GM19238 (cell line): ENCODE data around the gene DPP7.

Experiments
- DNase-seq: peaks from one replicate; pipeline ENCODE4 v3.0.0; 2011; ENCODE audit warnings: low spot score; ENCODE audit not compliant: insufficient read length

The DPP7 gene

DNA sequence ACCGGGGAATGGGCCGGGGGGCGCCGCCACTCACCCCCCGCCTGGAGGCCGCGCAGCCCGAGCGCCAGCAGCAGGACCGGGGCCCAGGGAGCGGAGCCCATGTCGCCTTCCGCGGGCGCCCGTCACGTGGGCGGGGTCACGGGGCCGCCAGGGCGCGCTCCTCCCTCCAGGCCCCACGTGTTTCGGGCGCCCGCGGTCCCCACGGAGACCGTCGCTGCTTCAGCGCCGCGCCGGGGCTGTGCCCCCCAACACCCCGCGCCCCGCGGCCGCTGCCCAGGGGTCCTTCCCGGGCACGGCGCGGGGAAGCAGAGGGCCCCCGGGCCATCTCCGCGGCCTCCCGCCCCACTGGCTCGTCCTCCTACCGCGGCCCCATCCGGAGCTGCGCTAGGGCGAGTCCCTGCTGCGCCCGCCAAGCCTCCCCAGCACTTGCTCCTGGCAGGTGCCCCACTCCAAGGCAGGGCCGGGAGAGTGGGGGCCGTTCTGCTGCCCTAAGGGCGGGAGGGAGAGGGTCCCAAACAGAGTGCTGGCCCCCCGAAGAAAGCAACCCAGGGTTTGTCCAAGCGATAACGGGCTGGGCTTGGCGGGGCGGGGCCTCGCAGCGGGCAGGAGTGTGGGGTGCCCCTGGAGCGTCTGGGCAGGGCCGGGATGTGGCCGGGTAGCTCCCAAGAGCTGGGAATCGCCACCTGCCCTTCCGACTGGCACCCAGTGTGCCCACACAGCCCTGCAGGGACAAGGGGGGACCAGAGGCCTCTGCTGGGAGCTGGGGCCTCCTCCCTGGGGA, at the start of gene DPP7:
TSS of gene DPP7 (minus strand) at position 121 of the 781 bp plus-strand sequence. CDS start at position 101, 20 bp downstream.
- peak; percentile 90 for DNase-seq

DNA sequence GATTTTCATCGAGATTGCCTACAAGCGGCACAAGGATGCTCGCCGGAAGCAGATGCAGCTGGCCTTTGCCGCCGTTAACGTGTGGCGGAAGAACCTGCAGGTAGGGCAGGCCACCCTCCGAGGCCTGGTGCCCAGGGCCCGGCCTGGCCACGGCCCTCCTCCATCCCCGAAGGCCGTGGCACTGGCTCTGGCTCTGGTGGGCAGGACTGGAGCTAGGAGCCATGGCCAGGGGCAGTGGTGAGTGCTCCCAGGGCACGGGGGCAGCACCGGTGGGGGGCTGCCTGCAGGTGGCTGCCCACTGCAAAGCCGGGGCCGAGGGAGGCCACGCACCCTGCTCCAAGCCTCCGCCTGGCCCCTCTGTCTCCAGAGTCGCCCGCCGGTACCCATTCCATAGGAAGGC, 49.3 kb upstream of the DPP7 start:
- DNase-seq: no peak

DNA sequence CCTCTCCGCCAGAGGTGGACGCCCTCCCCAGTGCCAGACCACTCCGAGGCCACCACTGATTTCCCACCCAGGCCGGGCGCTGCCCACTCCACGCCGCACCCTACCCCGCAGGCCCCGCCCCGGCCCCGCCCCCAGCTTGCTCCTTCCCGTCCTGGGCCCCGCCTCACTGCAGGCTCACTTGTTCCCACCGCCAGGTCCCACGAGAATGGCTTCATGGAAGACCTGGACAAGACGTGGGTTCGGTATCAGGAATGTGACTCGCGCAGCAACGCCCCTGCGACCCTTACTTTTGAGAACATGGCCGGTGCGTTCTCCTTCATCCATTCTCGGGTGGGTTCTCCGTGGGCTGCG, 48.8 kb upstream of the DPP7 start:
- no peak for DNase-seq

DNA sequence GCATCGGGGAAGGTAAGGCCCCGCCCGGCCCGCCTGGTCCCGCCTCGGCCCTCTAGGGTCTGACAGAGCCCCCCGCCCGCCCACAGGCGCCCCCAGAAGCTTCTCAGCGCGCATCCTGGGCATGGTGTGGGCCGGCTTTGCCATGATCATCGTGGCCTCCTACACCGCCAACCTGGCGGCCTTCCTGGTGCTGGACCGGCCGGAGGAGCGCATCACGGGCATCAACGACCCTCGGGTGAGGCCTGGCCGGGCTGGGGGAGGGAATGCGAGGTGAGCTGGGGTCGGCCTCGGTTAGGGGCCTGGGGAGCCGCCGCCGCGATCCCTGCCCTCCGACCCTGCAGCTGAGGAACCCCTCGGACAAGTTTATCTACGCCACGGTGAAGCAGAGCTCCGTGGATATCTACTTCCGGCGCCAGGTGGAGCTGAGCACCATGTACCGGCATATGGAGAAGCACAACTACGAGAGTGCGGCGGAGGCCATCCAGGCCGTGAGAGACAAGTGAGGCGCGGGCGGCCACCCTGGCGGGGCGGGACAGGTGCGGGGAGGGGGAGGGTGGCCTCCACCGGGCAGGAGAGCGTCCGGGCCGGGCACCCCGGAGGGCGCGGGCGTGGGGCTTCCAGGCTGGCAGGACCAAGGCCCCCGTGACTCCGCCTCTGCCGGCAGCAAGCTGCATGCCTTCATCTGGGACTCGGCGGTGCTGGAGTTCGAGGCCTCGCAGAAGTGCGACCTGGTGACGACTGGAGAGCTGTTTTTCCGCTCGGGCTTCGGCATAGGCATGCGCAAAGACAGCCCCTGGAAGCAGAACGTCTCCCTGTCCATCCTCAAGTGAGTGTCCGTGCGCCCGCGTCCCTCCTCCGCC, 48.2 kb upstream of the DPP7 start:
- no peak for DNase-seq

DNA sequence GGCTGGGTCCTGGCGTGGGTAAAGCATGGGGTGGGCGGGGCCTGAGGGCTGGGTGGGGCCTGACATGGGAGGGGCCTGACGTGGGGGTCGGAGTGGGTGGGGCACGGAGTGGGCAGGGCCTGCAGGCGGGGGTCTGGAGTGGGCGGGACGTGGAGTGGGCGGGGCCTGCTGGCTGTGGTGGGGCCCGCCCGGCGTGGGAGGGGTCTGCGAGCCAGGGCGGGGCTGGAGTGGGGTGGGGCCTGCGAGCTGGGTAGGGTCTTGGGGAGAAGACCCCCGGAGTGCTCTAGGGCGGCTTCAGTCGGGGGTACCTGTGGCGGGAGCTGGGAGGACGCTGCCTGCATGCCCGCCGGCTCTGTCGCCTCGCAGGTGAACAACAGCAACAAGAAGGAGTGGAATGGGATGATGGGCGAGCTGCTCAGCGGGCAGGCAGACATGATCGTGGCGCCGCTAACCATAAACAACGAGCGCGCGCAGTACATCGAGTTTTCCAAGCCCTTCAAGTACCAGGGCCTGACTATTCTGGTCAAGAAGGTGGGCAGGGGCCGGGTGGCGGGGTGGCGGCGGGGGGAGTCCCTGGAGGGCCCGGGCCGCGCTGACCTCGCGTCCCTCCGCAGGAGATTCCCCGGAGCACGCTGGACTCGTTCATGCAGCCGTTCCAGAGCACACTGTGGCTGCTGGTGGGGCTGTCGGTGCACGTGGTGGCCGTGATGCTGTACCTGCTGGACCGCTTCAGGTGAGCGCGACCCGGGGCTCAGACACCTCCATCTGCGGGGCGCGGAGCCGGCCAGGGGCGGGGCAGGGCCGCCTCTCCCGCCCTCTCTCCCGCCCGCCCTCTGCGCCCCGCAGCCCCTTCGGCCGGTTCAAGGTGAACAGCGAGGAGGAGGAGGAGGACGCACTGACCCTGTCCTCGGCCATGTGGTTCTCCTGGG, 47.3 kb upstream of the DPP7 start:
- no peak for DNase-seq

DNA sequence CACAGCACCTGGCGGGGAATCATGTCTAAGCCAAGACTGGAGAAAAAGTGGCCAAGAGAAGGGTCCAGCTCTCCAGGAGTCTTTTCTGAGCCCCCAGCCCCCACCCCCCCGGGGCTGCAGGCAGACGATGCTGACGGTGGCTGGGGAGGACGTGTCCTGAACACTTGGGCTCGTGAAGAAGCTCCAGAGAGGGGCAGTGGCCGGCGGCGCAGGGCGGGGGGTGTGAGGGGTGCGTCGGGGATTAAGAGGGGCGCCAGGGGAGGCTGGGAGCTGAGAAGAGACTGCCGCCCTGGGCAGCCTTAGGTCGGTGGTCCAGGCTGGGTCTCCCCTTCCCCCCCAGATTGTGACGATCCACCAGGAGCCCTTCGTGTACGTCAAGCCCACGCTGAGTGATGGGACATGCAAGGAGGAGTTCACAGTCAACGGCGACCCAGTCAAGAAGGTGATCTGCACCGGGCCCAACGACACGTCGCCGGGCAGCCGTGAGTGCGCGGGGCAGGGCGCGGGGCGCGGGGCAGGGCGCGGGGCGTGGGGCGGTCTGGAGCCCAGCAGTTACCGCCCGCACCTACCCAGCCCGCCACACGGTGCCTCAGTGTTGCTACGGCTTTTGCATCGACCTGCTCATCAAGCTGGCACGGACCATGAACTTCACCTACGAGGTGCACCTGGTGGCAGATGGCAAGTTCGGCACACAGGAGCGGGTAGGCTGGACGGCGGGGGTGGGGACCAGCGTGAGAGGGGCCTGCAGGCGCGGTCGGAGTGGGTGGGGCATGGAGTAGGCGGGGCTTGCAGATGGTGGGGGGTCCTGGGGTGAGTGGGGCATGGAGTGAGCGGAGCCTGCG, 46.4 kb upstream of the DPP7 start:
- DNase-seq: no peak

DNA sequence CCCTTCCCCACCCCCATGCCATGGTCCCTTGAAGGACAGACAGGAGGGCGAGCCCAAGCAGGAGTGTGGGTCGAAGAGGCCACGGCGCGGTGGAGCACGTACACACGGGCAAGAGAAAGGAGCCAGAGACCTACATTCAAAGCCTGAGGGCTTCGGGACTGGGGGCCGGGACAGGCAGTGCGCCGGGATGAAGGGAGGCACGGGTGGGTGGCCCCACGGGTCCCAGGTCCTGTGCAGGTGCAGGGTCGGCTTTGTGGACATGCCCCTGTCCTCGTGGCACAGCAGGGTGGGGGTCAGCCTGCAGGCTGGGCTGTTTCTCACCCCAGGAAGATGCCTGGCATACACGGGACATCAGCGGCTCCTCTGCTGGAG, 45.5 kb upstream of the DPP7 start:
- DNase-seq: no peak

DNA sequence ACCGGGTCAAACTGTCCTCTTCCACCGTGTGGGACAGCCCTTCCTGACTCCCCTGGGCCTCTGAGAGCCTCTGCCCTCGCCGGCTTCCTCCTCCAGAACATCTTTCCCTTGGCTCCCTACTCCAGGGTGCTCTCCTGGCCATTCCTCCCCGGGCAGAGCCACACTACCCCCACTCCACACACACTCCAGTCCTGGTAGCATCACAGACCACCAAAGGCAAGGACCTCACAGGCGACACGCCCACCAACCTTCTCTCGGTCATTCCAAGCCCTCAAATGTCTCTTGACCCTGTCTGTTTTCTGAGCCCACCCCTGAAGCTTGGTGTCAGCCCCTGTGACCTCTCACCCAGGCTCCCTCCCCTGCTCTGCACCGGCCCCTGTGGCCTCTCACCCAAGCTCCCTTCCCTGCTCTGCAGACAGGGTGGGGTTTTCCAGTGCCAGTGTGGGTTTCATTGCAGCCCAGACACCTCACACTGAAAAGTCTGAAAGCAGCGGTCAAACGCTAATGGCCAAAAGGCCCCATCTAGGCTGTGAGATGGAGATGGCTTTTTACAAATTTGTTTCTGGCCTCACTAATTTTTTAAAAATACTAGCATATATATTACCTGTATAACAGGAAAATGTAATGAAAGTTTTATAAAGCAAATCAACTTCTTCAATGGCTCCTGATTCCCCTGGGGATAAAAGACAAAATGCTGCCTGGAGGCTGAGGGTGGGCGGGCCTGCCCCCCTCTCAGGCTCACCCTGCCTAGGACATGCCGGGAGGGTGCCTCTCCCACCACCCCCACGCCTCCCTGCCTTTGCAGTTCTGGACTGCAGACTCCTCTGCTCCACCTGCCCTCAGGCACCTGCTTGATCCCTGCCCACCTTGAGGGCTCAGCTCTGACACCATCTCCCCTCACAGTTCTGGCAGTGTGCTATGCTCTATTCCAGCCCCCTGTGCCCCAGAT, 44.8 kb upstream of the DPP7 start:
- no peak for DNase-seq

DNA sequence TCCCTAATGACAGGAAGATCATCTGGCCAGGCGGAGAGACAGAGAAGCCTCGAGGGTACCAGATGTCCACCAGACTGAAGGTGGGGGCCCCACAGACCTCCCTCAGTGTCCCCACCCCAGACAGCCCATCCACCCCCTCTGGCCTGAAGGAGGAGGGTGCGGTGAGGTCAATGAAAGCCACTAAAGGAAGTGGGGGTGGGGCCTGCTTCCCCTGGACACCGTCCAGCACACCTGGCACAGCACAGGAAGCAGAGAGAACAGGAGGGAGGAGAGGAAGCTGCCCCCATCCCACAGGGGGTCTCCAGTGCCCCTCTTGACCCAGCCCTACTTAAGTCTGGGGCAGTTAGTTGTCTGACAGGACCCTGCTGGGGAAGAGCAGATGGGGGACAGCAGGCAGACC, 44.1 kb upstream of the DPP7 start:
- DNase-seq: no peak

DNA sequence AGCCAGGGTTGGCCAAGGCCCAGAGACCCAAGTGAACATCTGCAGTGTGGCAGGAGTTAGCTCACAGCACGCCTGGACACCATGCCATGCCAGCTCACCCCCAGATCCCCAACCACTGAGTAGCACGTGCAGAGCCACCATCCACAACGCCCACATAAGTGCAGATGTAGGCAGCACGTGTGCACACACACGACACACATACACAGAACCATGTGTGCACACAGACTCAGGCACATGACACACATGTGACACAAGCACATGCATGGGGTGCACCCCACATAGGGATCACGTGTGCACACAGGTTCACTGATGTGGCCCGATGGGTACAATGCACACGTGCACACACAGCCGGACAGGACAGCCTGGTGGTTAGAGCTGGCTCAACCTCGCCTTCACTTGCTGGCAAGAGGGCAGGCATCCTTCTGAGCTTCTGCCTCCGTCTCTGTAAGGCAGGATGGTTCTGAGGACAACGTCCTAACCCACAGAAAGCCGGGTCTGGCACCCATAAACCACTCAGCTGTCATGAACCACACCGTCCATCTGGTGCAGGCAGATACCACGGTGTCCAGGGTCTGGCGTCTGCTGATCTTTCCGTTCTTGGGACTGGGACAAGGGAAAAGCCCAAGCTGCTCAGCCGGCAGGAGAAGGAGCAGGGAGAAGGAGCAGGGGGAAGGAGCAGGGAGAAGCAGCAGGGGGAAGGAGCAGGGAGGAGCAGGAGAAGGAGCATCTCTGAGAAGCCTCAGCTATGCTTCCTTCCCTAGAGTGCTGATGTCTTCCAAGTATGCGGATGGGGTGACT, 43.3 kb upstream of the DPP7 start:
- no peak for DNase-seq

DNA sequence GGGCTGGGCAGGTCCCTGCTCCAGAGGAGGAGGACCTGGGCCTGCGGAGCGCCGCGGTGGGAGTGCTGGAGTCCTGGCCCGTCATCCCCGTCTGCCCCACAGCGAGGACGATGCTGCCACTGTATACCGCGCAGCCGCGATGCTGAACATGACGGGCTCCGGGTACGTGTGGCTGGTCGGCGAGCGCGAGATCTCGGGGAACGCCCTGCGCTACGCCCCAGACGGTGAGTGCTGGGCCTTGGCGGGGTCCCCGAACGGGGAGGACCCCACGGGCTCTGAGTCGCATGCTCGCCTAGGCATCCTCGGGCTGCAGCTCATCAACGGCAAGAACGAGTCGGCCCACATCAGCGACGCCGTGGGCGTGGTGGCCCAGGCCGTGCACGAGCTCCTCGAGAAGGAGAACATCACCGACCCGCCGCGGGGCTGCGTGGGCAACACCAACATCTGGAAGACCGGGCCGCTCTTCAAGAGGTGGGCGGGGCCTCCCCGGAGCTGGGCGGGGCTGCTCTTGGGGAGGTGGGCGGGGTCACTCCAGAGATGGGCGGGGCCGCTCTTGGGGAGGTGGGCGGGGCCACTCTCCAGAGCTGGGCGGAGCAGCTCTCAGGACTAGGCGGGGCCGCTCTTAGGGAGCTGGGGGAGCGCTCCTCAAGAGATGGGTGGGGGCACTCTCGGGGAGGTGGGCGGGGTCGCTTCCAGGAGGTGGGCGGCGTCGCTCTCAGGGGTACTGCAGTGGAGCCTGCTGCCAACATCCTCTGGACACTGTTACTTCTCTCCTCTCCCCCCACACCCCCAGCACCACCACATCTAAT, 42.2 kb upstream of the DPP7 start:
- no peak for DNase-seq

DNA sequence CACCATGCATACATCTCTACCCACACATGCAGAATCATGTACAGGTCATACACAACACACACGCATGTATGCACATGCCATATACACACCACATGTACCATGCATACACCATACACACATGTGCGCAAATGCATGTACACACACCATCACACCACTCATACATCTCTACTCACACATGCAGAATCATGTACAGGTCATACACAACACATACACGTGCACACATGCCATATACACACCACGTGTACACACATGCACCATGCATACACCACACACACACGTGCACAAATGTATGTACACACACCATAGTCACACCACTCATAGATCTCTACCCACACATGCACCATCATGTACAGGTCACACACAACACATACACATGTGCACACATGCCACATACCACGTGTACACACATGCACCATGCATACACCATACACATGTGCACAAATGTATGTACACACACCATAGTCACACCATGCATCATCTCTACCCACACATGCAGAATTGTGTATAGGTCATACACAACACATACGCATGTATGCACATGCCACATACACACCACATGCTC, 38.4 kb upstream of the DPP7 start:
- no peak for DNase-seq

DNA sequence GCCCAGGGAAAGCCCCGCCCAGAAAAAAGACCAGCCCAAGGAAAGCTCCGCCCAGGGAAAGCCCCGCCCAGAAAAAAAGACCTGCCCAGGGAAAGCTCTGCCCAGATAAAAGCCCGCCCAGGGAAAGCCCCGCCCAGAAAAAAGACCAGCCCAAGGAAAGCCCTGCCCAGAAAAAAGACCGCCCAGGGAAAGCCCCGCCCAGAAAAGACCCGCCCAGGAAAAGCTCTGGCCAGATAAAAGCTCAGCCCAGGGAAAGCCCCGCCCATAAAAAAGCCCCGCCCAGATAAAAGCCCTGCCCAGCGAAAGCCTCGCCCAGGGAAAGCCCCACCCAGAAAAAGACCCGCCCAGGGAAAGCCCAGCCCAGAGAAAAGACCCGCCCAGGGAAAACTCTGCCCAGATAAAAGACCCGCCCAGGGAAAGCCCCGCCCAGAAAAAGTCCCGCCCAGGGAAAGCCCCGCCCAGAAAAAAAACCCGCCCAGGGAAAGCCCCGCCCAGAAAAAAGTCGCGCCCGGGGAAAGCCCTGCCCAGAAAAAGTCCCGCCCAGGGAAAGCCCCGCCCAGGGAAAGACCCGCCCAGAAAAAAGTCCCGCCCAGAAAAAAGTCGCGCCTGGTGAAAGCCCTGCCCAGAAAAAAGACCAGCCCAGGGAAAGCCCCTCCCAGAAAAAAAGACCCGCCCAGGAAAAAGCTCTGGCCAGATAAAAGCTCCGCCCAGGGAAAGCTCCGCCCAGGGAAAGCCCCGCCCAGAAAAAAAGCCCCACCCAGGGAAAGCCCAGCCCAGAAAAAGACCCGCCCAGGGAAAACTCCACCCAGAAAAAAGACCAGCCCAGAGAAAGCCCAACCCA, 36.3 kb upstream of the DPP7 start:
- peak; percentile 77 for DNase-seq

DNA sequence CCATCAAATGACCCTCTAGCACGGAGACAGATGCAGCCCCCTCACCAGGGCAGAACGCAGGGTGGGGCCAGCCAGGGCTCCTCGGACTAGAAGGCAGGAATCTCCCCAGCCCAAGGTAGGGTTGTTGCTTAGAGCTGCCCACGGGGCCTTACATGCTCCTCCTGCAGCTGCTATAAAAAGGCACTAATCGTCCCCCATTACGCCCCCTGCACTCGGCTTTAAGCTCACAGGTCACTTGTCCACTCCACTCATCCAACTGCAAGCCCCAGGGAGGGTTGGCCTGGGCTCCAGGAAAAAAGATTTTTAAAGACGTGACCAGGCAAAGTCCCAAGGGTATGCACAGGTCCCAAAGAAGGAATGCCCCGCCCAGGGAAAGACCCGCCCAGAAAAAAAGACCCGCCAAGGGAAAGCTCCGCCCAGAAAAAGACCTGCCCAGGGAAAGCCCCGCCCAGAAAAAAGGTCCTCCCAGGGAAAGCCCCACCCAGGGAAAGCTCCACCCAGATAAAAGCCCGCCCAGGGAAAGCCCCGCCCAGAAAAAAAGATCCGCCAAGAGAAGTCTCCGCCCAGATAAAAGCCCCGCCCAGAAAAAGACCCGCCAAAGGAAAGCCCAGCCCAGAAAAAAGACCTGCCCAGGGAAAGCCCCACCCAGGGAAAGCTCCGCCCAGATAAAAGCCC, 35.5 kb upstream of the DPP7 start:
- DNase-seq: no peak

DNA sequence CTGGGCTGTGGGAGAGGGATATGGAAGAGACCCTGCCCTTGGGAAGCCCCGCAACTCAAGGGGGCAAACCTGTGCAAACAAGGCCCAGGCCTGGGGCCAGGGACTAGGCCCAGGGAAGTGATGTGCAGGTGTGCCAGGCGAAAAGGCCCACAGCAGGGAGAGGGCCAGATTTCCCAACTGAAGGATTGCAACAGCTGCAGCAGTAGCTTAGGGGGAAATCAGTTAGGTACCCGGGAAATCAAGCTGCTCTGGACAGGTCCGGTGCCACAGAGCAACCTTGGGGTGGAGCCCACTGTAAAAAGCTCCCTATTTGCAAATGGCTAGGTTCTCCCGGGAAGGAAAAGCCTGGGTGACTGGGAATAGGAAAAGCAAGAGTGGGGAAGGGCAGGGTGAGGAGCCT, 34.8 kb upstream of the DPP7 start:
- DNase-seq: no peak

DNA sequence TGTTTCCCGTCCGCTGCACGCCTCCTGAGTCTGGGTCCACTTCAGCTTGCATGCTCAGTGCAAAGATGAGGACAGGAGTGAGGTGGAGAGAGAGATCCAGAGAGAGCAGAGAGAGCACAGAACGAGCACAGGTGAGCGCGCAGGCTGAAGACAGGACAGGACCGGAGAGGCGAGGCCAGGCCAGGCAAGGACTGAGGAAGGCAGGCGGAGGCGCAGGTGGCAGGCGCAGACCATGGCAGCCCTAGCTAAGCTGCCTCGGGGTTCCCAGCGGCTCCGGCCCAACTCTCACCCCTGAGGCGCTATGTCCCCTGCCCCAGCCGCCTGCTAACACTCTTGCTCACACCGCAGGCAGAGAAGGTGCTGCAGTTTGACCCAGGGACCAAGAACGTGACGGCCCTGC, 34.1 kb upstream of the DPP7 start:
- DNase-seq: no peak
